ENCODE results near the gene PYGM. TPM values are rescaled to one million over a fixed set of nuclear protein-coding genes. Genes with fewer than 3 reads are reported as not detected.

PYGM gene
- total and polyA plus RNA-seq, 2 of the 8 experiments (the other 6 are each of a cell fraction or from before 2014, with no cell fraction given): 9.6 to 10.0 TPM

GRCh38 chr11:64743591-64744543 is 15.9 kb downstream of the PYGM start, which contains the start of gene RASGRP2:
TSS of gene RASGRP2 (minus strand) at chr11:64744142. CDS start at chr11:64742866, 1,276 bp downstream.
- peak within 1 kb of the TSS; percentile 78 for H4K91ac ChIP-seq (replicated peaks; ENCODE audit: insufficient read length, low read length)
- H4K20me1 ChIP-seq (replicated peaks in 1 of 2; ENCODE audit: control insufficient read depth in 1 of 2, insufficient read depth in 2 of 2, low read length in 2 of 2): no peaks in the 10 kb centered on the region
- peaks cover 0 to 32% (median 19%) of the 10 kb centered on the region in 4 experiments; a peak in 5 of 7 replicates for H3K27me3 ChIP-seq (replicated peaks in 1 of 4; ENCODE audit: control insufficient read depth in 3 of 4, extremely low read depth in 1 of 4, insufficient read depth in 3 of 4, low read length in 3 of 4)
- H2BK15ac ChIP-seq (ENCODE audit: low read length): peak within 1 kb of the TSS; percentile 20; the same call in 1 of the 2 replicates
- FAIRE-seq (no peak), DNase-seq (ENCODE audit: low read depth in 1 of 2, low spot score in 2 of 2) (peak in 1 of 2 experiments; percentile 95)
- H3K4me3 ChIP-seq (ENCODE audit: extremely low read depth in 1 of 4, insufficient read depth in 2 of 4, low read depth in 3 of 4, low read length in 4 of 4): peak within 1 kb of the TSS; percentile 48 to 67 (median 57)
- no peak within 1 kb of the TSS for H3K23ac ChIP-seq (ENCODE audit: insufficient read length)
- H2BK5ac ChIP-seq (ENCODE audit: low read depth, low read length): peak within 1 kb of the TSS; percentile 66; the same call in 1 of the 2 replicates
- H4K8ac ChIP-seq (ENCODE audit: extremely low read depth, insufficient read depth, low read length): 0 out of 2 replicates have a peak within 1 kb of the TSS, but pooled peaks have one; percentile 26
- H4K5ac ChIP-seq (ENCODE audit: insufficient read length, low read depth, low read length): peak within 1 kb of the TSS; percentile 30
- no peak within 1 kb of the TSS for H3K27ac ChIP-seq (ENCODE audit: low read depth, low read length)
- H2BK120ac ChIP-seq (replicated peaks; ENCODE audit: low read depth, low read length): no peak within 1 kb of the TSS
- peak within 1 kb of the TSS; percentile 61; the same call in 1 of the 2 replicates for H2BK20ac ChIP-seq (ENCODE audit: low read length)
- peak within 1 kb of the TSS; percentile 19 for H3K4ac ChIP-seq (replicated peaks; ENCODE audit: insufficient read length, low read depth, low read length)
- 8% methylated on average over 57 of the region's 57 CpGs; no CpG with 5 or more reads in 1 of the 2 experiments for WGBS, 2 experiments (ENCODE audit: extremely low coverage in 1 of 2, insufficient coverage in 1 of 2, insufficient read length in 1 of 2, insufficient replicate concordance in 2 of 2, low coverage in 1 of 2, low lambda C conversion rate in 2 of 2, missing lambda C conversion rate in 1 of 2)
- H3K14ac ChIP-seq (ENCODE audit: insufficient read length): no peak within 1 kb of the TSS
- peak within 1 kb of the TSS in 1 of 4 experiments; percentile 6; a peak in 1 of 7 replicates for H3K9ac ChIP-seq (replicated peaks in 1 of 4; ENCODE audit: extremely low read depth in 1 of 4, low read depth in 3 of 4, low read length in 3 of 4)
- H3K36me3 ChIP-seq (ENCODE audit: control insufficient read depth in 2 of 4, insufficient read depth in 4 of 4, low read length in 3 of 4): no peaks in the 10 kb centered on the region
- H3K79me2 ChIP-seq (ENCODE audit: control insufficient read depth in 1 of 2, insufficient read depth in 2 of 2, low read length in 2 of 2): no peaks in the 10 kb centered on the region
- POLR2A ChIA-PET (ENCODE audit: partially characterized antibody): interaction anchor here (0.8 to 42.9 kb wide), 8 partner anchors 8 to 372 kb away, joined by 3 to 1087 read pairs (median 4); partner anchors contain the start of genes PYGM and SF1
- CTCF ChIA-PET (ENCODE audit: partially characterized antibody): interaction anchor here (0.8 to 23.7 kb wide), 15 partner anchors 8 to 111 kb away, joined by 3 to 376 read pairs (median 5); partner anchors contain the start of gene PYGM
- no peak within 1 kb of the TSS for H2AK5ac ChIP-seq (ENCODE audit: low read depth, low read length)
- peak within 1 kb of the TSS; percentile 98; the same call in 1 of the 2 replicates for H2BK12ac ChIP-seq (ENCODE audit: low read depth, low read length)
- H3K18ac ChIP-seq (ENCODE audit: extremely low read depth, low read length): peak within 1 kb of the TSS; percentile 65
- H3K79me1 ChIP-seq (ENCODE audit: low read depth, low read length): no peaks in the 10 kb centered on the region
- peaks cover 4 to 33% (median 29%) of the 10 kb centered on the region in 4 experiments for H3K4me1 ChIP-seq (replicated peaks in 1 of 4; ENCODE audit: control insufficient read depth in 3 of 4, insufficient read depth in 4 of 4, low read length in 3 of 4)
- peaks cover 35% of the 10 kb centered on the region for H3K23me2 ChIP-seq (ENCODE audit: low read depth, low read length)
- no peaks in the 10 kb centered on the region for H3K9me3 ChIP-seq (ENCODE audit: insufficient read depth in 2 of 2, low read depth in 1 of 2, low read length in 1 of 2)
- H3K56ac ChIP-seq (replicated peaks; ENCODE audit: insufficient read length, low read depth, low read length): peak within 1 kb of the TSS; percentile 81
- H2AFZ ChIP-seq (ENCODE audit: low read length): no peak within 1 kb of the TSS
- H3K4me2 ChIP-seq (ENCODE audit: insufficient read depth in 1 of 2, low read depth in 2 of 2, low read length in 2 of 2): peak within 1 kb of the TSS; percentile 87 to 89
- TF ChIP-seq JUND (IDR thresholded peaks at IDR 0.05; ENCODE audit: low read length) (no peak), CEBPB (IDR thresholded peaks at IDR 0.05; ENCODE audit: low read depth, low read length) (no peak), RXRA (IDR thresholded peaks at IDR 0.05; ENCODE audit: insufficient read depth, low read depth, low read length) (no peak), BACH1 (IDR thresholded peaks at IDR 0.05; ENCODE audit: low read length) (no peak), KDM1A (IDR thresholded peaks at IDR 0.05; ENCODE audit: borderline replicate concordance, low read length) (peak; percentile 74; the same call in 1 of the 2 replicates), CTBP2 (IDR thresholded peaks at IDR 0.05; ENCODE audit: borderline replicate concordance, insufficient read depth, insufficient read length, low read length) (no peak), SIN3A (conservative IDR thresholded peaks at IDR 0.05 in 1 of 2, IDR thresholded peaks at IDR 0.05 in 1 of 2; ENCODE audit: low read depth in 1 of 2, low read length in 2 of 2) (0 out of 4 replicates have a peak, but pooled peaks of 1 of the 2 experiments have one; percentile 34), MAFK (IDR thresholded peaks at IDR 0.05; ENCODE audit: low read depth, low read length) (no peak), CBX8 (IDR thresholded peaks at IDR 0.05; ENCODE audit: borderline replicate concordance, low read depth, low read length) (no peak), SP2 (IDR thresholded peaks at IDR 0.05; ENCODE audit: low read length) (no peak)
